GM23338 (cell line): ENCODE measurements around the gene TTYH1. TPM values are rescaled to one million over a fixed set of nuclear protein-coding genes. Genes with fewer than 3 reads are reported as not detected.
A peak's percentile ranks its signal among the peaks of the same experiment; 100 is the strongest.

ENCODE experiments used
- ATAC-seq: fragments of 200-7000 bp; cut with Tn5 transposase; 3 replicates; pipeline ENCODE4 v1.9.1; 2020
- DNase-seq: peaks from one replicate; pipeline ENCODE4 v3.0.0-alpha.2; 2015; ENCODE audit warnings: low spot score
- H2AFZ ChIP-seq: fragments of 200-600 bp; sonication (generic); 2 replicates; pipeline ENCODE4 v1.8.0; 2016; ENCODE audit warnings: antibody characterized with exemption, mild to moderate bottlenecking, moderate library complexity
- H3F3A ChIP-seq: fragments of 200-600 bp; sonication (generic); replicated peaks from 2 replicates; pipeline ENCODE4 v1.8.0; 2017; ENCODE audit warnings: antibody characterized with exemption, mixed run types, low read depth
- H3K27ac ChIP-seq: fragments of 200-600 bp; sonication (generic); 2 replicates; pipeline ENCODE4 v1.6.1; 2016; ENCODE audit warnings: low read depth
- H3K27me3 ChIP-seq: fragments of 200-600 bp; sonication (generic); 2 replicates; pipeline ENCODE4 v1.8.0; 2016; ENCODE audit warnings: mild to moderate bottlenecking, mixed run types, moderate library complexity; ENCODE audit not compliant: insufficient read depth
- H3K36me3 ChIP-seq: fragments of 200-600 bp; sonication (generic); 2 replicates; pipeline ENCODE4 v1.8.0; 2016; ENCODE audit warnings: mild to moderate bottlenecking; ENCODE audit not compliant: insufficient read depth
- H3K4me1 ChIP-seq: fragments of 200-600 bp; sonication (generic); 2 replicates; pipeline ENCODE4 v1.8.0; 2016; ENCODE audit warnings: mild to moderate bottlenecking, moderate library complexity; ENCODE audit not compliant: insufficient read depth
- H3K4me2 ChIP-seq: fragments of 200-600 bp; sonication (generic); 2 replicates; pipeline ENCODE4 v1.7.1; 2017; ENCODE audit warnings: mixed run types
- H3K4me3 ChIP-seq: fragments of 200-600 bp; sonication (generic); 2 replicates; pipeline ENCODE4 v1.6.1; 2016; ENCODE audit warnings: mixed run types
- H3K79me2 ChIP-seq: fragments of 200-600 bp; sonication (generic); replicated peaks from 2 replicates; pipeline ENCODE4 v1.8.0; 2017; ENCODE audit warnings: mild to moderate bottlenecking; ENCODE audit not compliant: insufficient read depth
- H3K9me2 ChIP-seq: fragments of 200-600 bp; sonication (generic); 2 replicates; pipeline ENCODE4 v1.8.0; 2017; ENCODE audit not compliant: insufficient read depth
- H4K20me1 ChIP-seq: fragments of 200-600 bp; sonication (generic); replicated peaks from 2 replicates; pipeline ENCODE4 v1.8.0; 2017; ENCODE audit warnings: mild to moderate bottlenecking; ENCODE audit not compliant: insufficient read depth
- H3K27ac Mint-ChIP-seq: 2 replicates; pipeline ENCODE4 v1.8.0; 2020; ENCODE audit warnings: inconsistent platforms, mild to moderate bottlenecking, moderate library complexity, mixed read lengths
- H3K27me3 Mint-ChIP-seq: 3 replicates; pipeline ENCODE4 v1.8.0; 2022; ENCODE audit warnings: low read depth, mild to moderate bottlenecking, moderate library complexity, mixed read lengths, inconsistent platforms; ENCODE audit not compliant: insufficient read depth, poor library complexity
- H3K36me3 Mint-ChIP-seq: 3 replicates; pipeline ENCODE4 v1.8.0; 2021; ENCODE audit warnings: low read depth, mild to moderate bottlenecking, inconsistent platforms, moderate library complexity, mixed read lengths
- H3K4me1 Mint-ChIP-seq: 3 replicates; pipeline ENCODE4 v1.8.0; 2020; ENCODE audit warnings: mild to moderate bottlenecking, inconsistent platforms, mixed read lengths
- H3K4me3 Mint-ChIP-seq: 3 replicates; pipeline ENCODE4 v1.8.0; 2021; ENCODE audit warnings: moderate library complexity, mild to moderate bottlenecking, inconsistent platforms, mixed read lengths
- H3K9me3 Mint-ChIP-seq: 3 replicates; pipeline ENCODE4 v1.8.0; 2020; ENCODE audit warnings: moderate library complexity, mild to moderate bottlenecking, inconsistent platforms, mixed read lengths
- CREB1 ChIP-seq: fragments of 250-450 bp; sonication (Bioruptor Pico); IDR thresholded peaks from 2 replicates; pipeline ENCODE4 v1.5.0; 2020; ENCODE audit warnings: low read depth, mild to moderate bottlenecking, moderate library complexity
- CTCF ChIP-seq, 2 experiments: fragments of 200-600 bp in 1 of 2; sonication (generic) in 1 of 2; conservative IDR thresholded peaks; 2 replicates each; pipeline versions ENCODE4 v1.5.1 to v1.6.1; 2016 to 2017; ENCODE audit warnings: antibody characterized with exemption in 2 of 2, low read depth in 2 of 2, mild to moderate bottlenecking in 2 of 2, moderate library complexity in 1 of 2
- ETS1 ChIP-seq: IDR thresholded peaks from 2 replicates; pipeline ENCODE4 v1.6.1; 2016; ENCODE audit warnings: antibody characterized with exemption
- EZH2 ChIP-seq: fragments of 200-600 bp; sonication (generic); IDR thresholded peaks from one replicate; pipeline ENCODE4 v1.8.0; 2017; ENCODE audit warnings: antibody characterized with exemption, mild to moderate bottlenecking, low read depth; ENCODE audit not compliant: unreplicated experiment
- EZH2phosphoT487 ChIP-seq: fragments of 200-600 bp; sonication (generic); IDR thresholded peaks from one replicate; pipeline ENCODE4 v1.8.1; 2018; ENCODE audit warnings: antibody characterized with exemption; ENCODE audit not compliant: unreplicated experiment
- JUNB ChIP-seq: IDR thresholded peaks from one replicate; pipeline ENCODE4 v1.6.1; 2016; ENCODE audit warnings: antibody characterized with exemption; ENCODE audit not compliant: unreplicated experiment
- NANOG ChIP-seq: IDR thresholded peaks from 2 replicates; pipeline ENCODE4 v1.6.1; 2016; ENCODE audit warnings: antibody characterized with exemption, borderline replicate concordance
- POLR2AphosphoS5 ChIP-seq: IDR thresholded peaks from 2 replicates; pipeline ENCODE4 v1.6.1; 2016; ENCODE audit warnings: antibody characterized with exemption, low read depth
- REST ChIP-seq: IDR thresholded peaks from one replicate; pipeline ENCODE4 v1.6.1; 2018; ENCODE audit warnings: antibody characterized with exemption; ENCODE audit not compliant: unreplicated experiment
- STAT1 ChIP-seq: IDR thresholded peaks from one replicate; pipeline ENCODE4 v1.6.1; 2016; ENCODE audit warnings: antibody characterized with exemption; ENCODE audit not compliant: unreplicated experiment
- ZNF114 ChIP-seq: fragments of 250-450 bp; sonication (Bioruptor Pico); IDR thresholded peaks from 2 replicates; pipeline ENCODE4 v1.5.0; 2020; ENCODE audit warnings: mild to moderate bottlenecking, moderate library complexity
- ZNF331 ChIP-seq: fragments of 250-450 bp; sonication (Bioruptor Pico); IDR thresholded peaks from 2 replicates; pipeline ENCODE4 v1.5.0; 2020; ENCODE audit warnings: low read depth, mild to moderate bottlenecking, moderate library complexity
- ZNF462 ChIP-seq: fragments of 250-450 bp; sonication (Bioruptor Pico); IDR thresholded peaks from 2 replicates; pipeline ENCODE4 v1.5.0; 2020; ENCODE audit warnings: mild to moderate bottlenecking, moderate library complexity
- polyA plus RNA-seq: library from polyadenylated mRNA; unstranded; fragments of >200 nt; fragmentation: Nextera tagmentation; extraction: Ambion mirVana; gene quantifications from 2 replicates; pipeline ENCODE4 v1.2.1, GENCODE V29; 2016
- total RNA-seq: library from RNA; depleted of rRNA; stranded (reverse); fragments of >200 nt; shearing (Covaris generic); gene quantifications from 2 replicates; pipeline ENCODE4 v1.2.3, GENCODE V29; 2014

Gene TTYH1
- total and polyA plus RNA-seq, 2 experiments from 2014 or later, result 18.2 to 40.8 TPM

- Mint-ChIP-seq H3K36me3 (peaks cover 18% of the 10 kb centered on the region), H3K9me3 (peaks cover 27% of the 10 kb centered on the region), H3K27ac (no peak overlapping the region), H3K27me3 (peaks cover 38% of the 10 kb centered on the region), H3K4me3 (peak overlapping the region; percentile 9; the same call in 1 of the 3 replicates), H3K4me1 (peaks cover 22% of the 10 kb centered on the region)
- Histone ChIP-seq H3K4me3 (no peak overlapping the region), H2AFZ (no peak overlapping the region), H3K27ac (no peak overlapping the region), H3K4me2 (no peak overlapping the region), H3K36me3 (no peaks in the 10 kb centered on the region), H3K9me2 (no peaks in the 10 kb centered on the region), H3F3A (peaks cover 13% of the 10 kb centered on the region), H3K79me2 (no peaks in the 10 kb centered on the region), H3K27me3 (peaks cover 23% of the 10 kb centered on the region), H4K20me1 (no peaks in the 10 kb centered on the region), H3K4me1 (peaks cover 12% of the 10 kb centered on the region)
- TF ChIP-seq REST, result no peak
- no peak for TF ChIP-seq EZH2phosphoT487
- no peak for TF ChIP-seq ZNF114 (CRISPR knock-in tag)
- TF ChIP-seq ZNF331, result no peak
- TF ChIP-seq ETS1, result no peak
- no peak for TF ChIP-seq ZNF462 (CRISPR knock-in tag)
- TF ChIP-seq CREB1 (CRISPR knock-in tag), result no peak
- no peak for TF ChIP-seq CTCF (conservative IDR thresholded peaks at IDR 0.05; ENCODE audit: low read depth in 2 of 2)
- TF ChIP-seq JUNB, result no peak
- no peak for TF ChIP-seq EZH2
- TF ChIP-seq NANOG, result no peak
- no peak for TF ChIP-seq STAT1
- no peak for TF ChIP-seq POLR2AphosphoS5
- ATAC-seq (no peak), DNase-seq (no peak)
These were observed 1.1 kb upstream of the TTYH1 start for GRCh38 chr19:54414156-54414555.
